SK-N-SH treated with all-trans-retinoic acid at 6 μM for 48 hours (cell line): Measurements from ENCODE around the gene PYHIN1.

Source experiments
- ARNTL ChIP-seq: fragments of 450-650 bp; formaldehyde crosslinking; IDR thresholded peaks from 2 replicates; pipeline ENCODE4 v1.5.0; 2020; ENCODE audit warnings: low read depth, mild to moderate bottlenecking, moderate library complexity, borderline replicate concordance
- ESRRG ChIP-seq: fragments of 250-450 bp; sonication (Bioruptor Pico); IDR thresholded peaks from 2 replicates; pipeline ENCODE4 v1.6.1; 2021; ENCODE audit warnings: mild to moderate bottlenecking
- GLIS3 ChIP-seq: fragments of 250-450 bp; sonication (Bioruptor Pico); IDR thresholded peaks from 2 replicates; pipeline ENCODE4 v1.5.0; 2020; ENCODE audit warnings: mild to moderate bottlenecking, moderate library complexity
- ISL1 ChIP-seq: fragments of 250-450 bp; sonication (Bioruptor Pico); IDR thresholded peaks from 2 replicates; pipeline ENCODE4 v2.1.2; 2022; ENCODE audit warnings: mild to moderate bottlenecking, moderate library complexity
- POU6F1 ChIP-seq: fragments of 250-450 bp; sonication (Bioruptor Pico); IDR thresholded peaks from 2 replicates; pipeline ENCODE4 v1.8.0; 2021; ENCODE audit warnings: low read depth, mild to moderate bottlenecking, moderate library complexity, borderline replicate concordance
- RARB ChIP-seq: fragments of 250-450 bp; sonication (Bioruptor Pico); IDR thresholded peaks from 2 replicates; pipeline ENCODE4 v1.8.0; 2021; ENCODE audit warnings: mild to moderate bottlenecking, moderate library complexity
- ZNF565 ChIP-seq: fragments of 450-650 bp; formaldehyde crosslinking; conservative IDR thresholded peaks from 2 replicates; pipeline ENCODE4 v1.5.0; 2020; ENCODE audit warnings: low read depth, mild to moderate bottlenecking, moderate library complexity
- TF ChIP-seq, protein P1 (sequence below): fragments of 250-450 bp; sonication (Bioruptor Pico); IDR thresholded peaks from 2 replicates; pipeline ENCODE4 v1.5.1; 2021; ENCODE audit warnings: mild to moderate bottlenecking, moderate library complexity
- TF ChIP-seq, protein P2 (sequence below): fragments of 250-450 bp; sonication (Bioruptor Pico); IDR thresholded peaks from 2 replicates; pipeline ENCODE4 v1.5.0; 2020; ENCODE audit warnings: mild to moderate bottlenecking, moderate library complexity
- TF ChIP-seq, protein P3 (sequence below): fragments of 250-450 bp; sonication (Bioruptor Pico); IDR thresholded peaks from 2 replicates; pipeline ENCODE4 v1.5.1; 2020; ENCODE audit warnings: low read depth, mild to moderate bottlenecking, moderate library complexity

- TF ChIP-seq ESRRG (CRISPR knock-in tag) = no peak
- TF ChIP-seq GLIS3 = no peak
- TF ChIP-seq ARNTL (CRISPR knock-in tag) = no peak
- no peak for TF ChIP-seq ZNF565 (CRISPR knock-in tag)
- TF ChIP-seq RARB (CRISPR knock-in tag) = no peak
- TF ChIP-seq, protein P1, sequence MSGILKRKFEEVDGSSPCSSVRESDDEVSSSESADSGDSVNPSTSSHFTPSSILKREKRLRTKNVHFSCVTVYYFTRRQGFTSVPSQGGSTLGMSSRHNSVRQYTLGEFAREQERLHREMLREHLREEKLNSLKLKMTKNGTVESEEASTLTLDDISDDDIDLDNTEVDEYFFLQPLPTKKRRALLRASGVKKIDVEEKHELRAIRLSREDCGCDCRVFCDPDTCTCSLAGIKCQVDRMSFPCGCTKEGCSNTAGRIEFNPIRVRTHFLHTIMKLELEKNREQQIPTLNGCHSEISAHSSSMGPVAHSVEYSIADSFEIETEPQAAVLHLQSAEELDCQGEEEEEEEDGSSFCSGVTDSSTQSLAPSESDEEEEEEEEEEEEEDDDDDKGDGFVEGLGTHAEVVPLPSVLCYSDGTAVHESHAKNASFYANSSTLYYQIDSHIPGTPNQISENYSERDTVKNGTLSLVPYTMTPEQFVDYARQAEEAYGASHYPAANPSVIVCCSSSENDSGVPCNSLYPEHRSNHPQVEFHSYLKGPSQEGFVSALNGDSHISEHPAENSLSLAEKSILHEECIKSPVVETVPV (CRISPR knock-in tag) = no peak
- TF ChIP-seq, protein P2, sequence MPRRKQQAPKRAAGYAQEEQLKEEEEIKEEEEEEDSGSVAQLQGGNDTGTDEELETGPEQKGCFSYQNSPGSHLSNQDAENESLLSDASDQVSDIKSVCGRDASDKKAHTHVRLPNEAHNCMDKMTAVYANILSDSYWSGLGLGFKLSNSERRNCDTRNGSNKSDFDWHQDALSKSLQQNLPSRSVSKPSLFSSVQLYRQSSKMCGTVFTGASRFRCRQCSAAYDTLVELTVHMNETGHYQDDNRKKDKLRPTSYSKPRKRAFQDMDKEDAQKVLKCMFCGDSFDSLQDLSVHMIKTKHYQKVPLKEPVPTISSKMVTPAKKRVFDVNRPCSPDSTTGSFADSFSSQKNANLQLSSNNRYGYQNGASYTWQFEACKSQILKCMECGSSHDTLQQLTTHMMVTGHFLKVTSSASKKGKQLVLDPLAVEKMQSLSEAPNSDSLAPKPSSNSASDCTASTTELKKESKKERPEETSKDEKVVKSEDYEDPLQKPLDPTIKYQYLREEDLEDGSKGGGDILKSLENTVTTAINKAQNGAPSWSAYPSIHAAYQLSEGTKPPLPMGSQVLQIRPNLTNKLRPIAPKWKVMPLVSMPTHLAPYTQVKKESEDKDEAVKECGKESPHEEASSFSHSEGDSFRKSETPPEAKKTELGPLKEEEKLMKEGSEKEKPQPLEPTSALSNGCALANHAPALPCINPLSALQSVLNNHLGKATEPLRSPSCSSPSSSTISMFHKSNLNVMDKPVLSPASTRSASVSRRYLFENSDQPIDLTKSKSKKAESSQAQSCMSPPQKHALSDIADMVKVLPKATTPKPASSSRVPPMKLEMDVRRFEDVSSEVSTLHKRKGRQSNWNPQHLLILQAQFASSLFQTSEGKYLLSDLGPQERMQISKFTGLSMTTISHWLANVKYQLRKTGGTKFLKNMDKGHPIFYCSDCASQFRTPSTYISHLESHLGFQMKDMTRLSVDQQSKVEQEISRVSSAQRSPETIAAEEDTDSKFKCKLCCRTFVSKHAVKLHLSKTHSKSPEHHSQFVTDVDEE (CRISPR knock-in tag) = no peak
- TF ChIP-seq ISL1 = no peak
- no peak for TF ChIP-seq POU6F1 (CRISPR knock-in tag)
- TF ChIP-seq, protein P3, sequence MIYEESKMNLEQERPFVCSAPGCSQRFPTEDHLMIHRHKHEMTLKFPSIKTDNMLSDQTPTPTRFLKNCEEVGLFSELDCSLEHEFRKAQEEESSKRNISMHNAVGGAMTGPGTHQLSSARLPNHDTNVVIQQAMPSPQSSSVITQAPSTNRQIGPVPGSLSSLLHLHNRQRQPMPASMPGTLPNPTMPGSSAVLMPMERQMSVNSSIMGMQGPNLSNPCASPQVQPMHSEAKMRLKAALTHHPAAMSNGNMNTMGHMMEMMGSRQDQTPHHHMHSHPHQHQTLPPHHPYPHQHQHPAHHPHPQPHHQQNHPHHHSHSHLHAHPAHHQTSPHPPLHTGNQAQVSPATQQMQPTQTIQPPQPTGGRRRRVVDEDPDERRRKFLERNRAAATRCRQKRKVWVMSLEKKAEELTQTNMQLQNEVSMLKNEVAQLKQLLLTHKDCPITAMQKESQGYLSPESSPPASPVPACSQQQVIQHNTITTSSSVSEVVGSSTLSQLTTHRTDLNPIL (CRISPR knock-in tag) = no peak
These were observed 47.9 kb downstream of the PYHIN1 start for GRCh38 chr1:158979229-158979628.
